GM12801 (cell line): ENCODE data around the gene BEGAIN.

Source experiments
- TF ChIP-seq, protein P1 (sequence below): IDR thresholded peaks from one replicate; pipeline ENCODE4 v1.5.1; 2011; ENCODE audit warnings: control low read depth; ENCODE audit not compliant: insufficient read length; ENCODE audit errors: extremely low read depth

Gene BEGAIN

GRCh38 chr14:100522616-100523099 lies 64.6 kb downstream of the BEGAIN start:
- TF ChIP-seq, protein P1, sequence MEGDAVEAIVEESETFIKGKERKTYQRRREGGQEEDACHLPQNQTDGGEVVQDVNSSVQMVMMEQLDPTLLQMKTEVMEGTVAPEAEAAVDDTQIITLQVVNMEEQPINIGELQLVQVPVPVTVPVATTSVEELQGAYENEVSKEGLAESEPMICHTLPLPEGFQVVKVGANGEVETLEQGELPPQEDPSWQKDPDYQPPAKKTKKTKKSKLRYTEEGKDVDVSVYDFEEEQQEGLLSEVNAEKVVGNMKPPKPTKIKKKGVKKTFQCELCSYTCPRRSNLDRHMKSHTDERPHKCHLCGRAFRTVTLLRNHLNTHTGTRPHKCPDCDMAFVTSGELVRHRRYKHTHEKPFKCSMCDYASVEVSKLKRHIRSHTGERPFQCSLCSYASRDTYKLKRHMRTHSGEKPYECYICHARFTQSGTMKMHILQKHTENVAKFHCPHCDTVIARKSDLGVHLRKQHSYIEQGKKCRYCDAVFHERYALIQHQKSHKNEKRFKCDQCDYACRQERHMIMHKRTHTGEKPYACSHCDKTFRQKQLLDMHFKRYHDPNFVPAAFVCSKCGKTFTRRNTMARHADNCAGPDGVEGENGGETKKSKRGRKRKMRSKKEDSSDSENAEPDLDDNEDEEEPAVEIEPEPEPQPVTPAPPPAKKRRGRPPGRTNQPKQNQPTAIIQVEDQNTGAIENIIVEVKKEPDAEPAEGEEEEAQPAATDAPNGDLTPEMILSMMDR: no peak

GRCh38 chr14:100504372-100505078 lies 82.7 kb downstream of the BEGAIN start:
- TF ChIP-seq, protein P1: no peak

- TF ChIP-seq, protein P1: no peak
These were observed 84.0 kb downstream of the BEGAIN start for GRCh38 chr14:100503251-100503650.

GRCh38 chr14:100502622-100503220 lies 84.5 kb downstream of the BEGAIN start:
- TF ChIP-seq, protein P1: no peak

GRCh38 chr14:100500128-100500527 lies 87.1 kb downstream of the BEGAIN start:
- TF ChIP-seq, protein P1: no peak

DNA sequence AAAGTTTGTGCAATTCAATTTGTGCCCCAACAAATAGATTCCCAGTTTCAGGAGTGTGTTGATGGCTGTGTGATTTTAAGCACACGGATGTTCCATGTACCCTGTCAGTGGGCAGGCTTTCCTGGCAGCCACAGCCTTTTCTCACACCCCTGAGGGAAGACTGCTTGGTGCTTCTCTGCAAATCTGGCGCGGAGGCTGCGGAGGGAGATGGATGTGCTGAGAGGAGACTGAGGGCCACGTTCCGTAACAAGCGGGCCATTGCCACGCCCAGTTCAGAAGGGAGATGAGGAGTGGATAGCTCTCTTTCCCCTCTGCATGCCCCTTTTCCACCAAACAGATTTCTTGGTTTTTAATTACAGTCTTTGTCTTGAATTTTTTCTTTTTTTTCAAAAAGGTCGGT lies 89.1 kb downstream of the BEGAIN start:
- TF ChIP-seq, protein P1: no peak

DNA sequence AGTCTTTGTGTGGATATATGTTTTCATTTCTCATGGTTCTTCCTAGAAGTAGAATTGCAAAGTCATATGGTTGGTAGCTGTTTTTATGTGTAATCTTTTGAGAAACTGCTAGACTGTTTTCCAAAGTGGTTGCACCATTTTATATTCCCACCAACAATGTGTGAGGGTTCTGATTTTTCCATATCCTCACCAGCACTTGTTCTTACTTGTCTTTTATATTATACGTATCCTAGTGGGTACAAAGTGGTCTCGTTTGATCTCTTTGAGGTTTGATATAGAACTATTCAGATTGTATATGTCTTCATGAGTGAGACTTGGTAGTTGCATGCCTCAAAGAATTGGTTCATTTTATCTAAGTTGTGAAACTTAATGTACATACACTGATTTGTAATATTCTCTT lies 91.3 kb downstream of the BEGAIN start:
- TF ChIP-seq, protein P1: no peak
